WTC11 (cell line): Measurements from ENCODE around the gene OTUD7B. TPM values are rescaled to one million over a fixed set of nuclear protein-coding genes. Genes with fewer than 3 reads are reported as not detected.

Source experiments
- ATAC-seq: fragments of 200-7000 bp; cut with Tn5 transposase; 2 replicates; pipeline ENCODE4 v1.10.0; 2021; ENCODE audit warnings: mild to moderate bottlenecking, moderate library complexity
- CTCF ChIA-PET: fragments of 300-600 bp; sonication (Branson Sonifier 250); formaldehyde crosslinking; loops from one replicate; lab custom pipeline; 2021; ENCODE audit warnings: antibody characterized with exemption; lab: Charles Lee
- POLR2A ChIA-PET: fragments of 350-600 bp; sonication (Branson Sonifier 250); formaldehyde crosslinking; loops from one replicate; lab custom pipeline; 2021; ENCODE audit warnings: antibody characterized with exemption; lab: Charles Lee
- DNase-seq: peaks from one replicate; pipeline ENCODE4 v3.0.0; 2021; ENCODE audit warnings: low spot score
- H3K27ac Mint-ChIP-seq: 2 replicates; pipeline ENCODE4 v1.8.0; 2021; ENCODE audit warnings: mixed read lengths
- H3K27me3 Mint-ChIP-seq: 2 replicates; pipeline ENCODE4 v1.8.0; 2021; ENCODE audit warnings: low read depth, mild to moderate bottlenecking, moderate library complexity, mixed read lengths
- H3K36me3 Mint-ChIP-seq: 2 replicates; pipeline ENCODE4 v1.8.0; 2021; ENCODE audit warnings: mixed read lengths
- H3K4me1 Mint-ChIP-seq: 2 replicates; pipeline ENCODE4 v1.8.0; 2022; ENCODE audit warnings: mixed read lengths
- H3K4me3 Mint-ChIP-seq: 2 replicates; pipeline ENCODE4 v1.8.0; 2021; ENCODE audit warnings: mild to moderate bottlenecking, moderate library complexity, mixed read lengths
- H3K9me3 Mint-ChIP-seq: 2 replicates; pipeline ENCODE4 v1.8.0; 2021; ENCODE audit warnings: mixed read lengths
- ELF4 ChIP-seq: sonication (generic); formaldehyde crosslinking; IDR thresholded peaks from 2 replicates; pipeline ENCODE4 v1.8.1; 2022; ENCODE audit warnings: low read depth, mild to moderate bottlenecking, moderate library complexity, missing genetic modification reagents
- ESRRA ChIP-seq: sonication (generic); formaldehyde crosslinking; IDR thresholded peaks from 2 replicates; pipeline ENCODE4 v1.8.1; 2022; ENCODE audit warnings: mild to moderate bottlenecking, missing genetic modification reagents, borderline replicate concordance
- IRF2 ChIP-seq: sonication (generic); formaldehyde crosslinking; IDR thresholded peaks from 2 replicates; pipeline ENCODE4 v1.8.0; 2022; ENCODE audit warnings: low read depth, missing genetic modification reagents, borderline replicate concordance
- KAT7 ChIP-seq: sonication (generic); formaldehyde crosslinking; IDR thresholded peaks from 2 replicates; pipeline ENCODE4 v1.8.1; 2023; ENCODE audit warnings: missing genetic modification reagents, mild to moderate bottlenecking, borderline replicate concordance
- MXD4 ChIP-seq: fragments of 250-450 bp; sonication (Bioruptor Pico); IDR thresholded peaks from 2 replicates; pipeline ENCODE4 v1.8.0; 2021; ENCODE audit warnings: mild to moderate bottlenecking, moderate library complexity, borderline replicate concordance
- NFATC4 ChIP-seq: fragments of 250-450 bp; sonication (Bioruptor Pico); IDR thresholded peaks from 2 replicates; pipeline ENCODE4 v1.9.0; 2021; ENCODE audit warnings: mild to moderate bottlenecking
- ZNF232 ChIP-seq: sonication (generic); formaldehyde crosslinking; IDR thresholded peaks from 2 replicates; pipeline ENCODE4 v1.8.0; 2022; ENCODE audit warnings: mild to moderate bottlenecking, missing genetic modification reagents
- ZNF416 ChIP-seq: fragments of 250-450 bp; sonication (Bioruptor Pico); IDR thresholded peaks from 2 replicates; pipeline ENCODE4 v1.9.0; 2021; ENCODE audit warnings: mild to moderate bottlenecking, inconsistent platforms
- total RNA-seq: library from RNA; stranded (reverse); gene quantifications from 3 replicates; pipeline ENCODE4 v1.2.3, GENCODE V29; 2021
- TF ChIP-seq, protein P1 (sequence below): fragments of 250-450 bp; sonication (Bioruptor Pico); IDR thresholded peaks from 2 replicates; pipeline ENCODE4 v1.9.0; 2021; ENCODE audit warnings: mild to moderate bottlenecking, borderline replicate concordance
- TF ChIP-seq, protein P2 (sequence below): sonication (generic); formaldehyde crosslinking; IDR thresholded peaks from 2 replicates; pipeline ENCODE4 v1.8.1; 2022; ENCODE audit warnings: missing genetic modification reagents, borderline replicate concordance
- TF ChIP-seq, protein P3 (sequence below): sonication (generic); formaldehyde crosslinking; conservative IDR thresholded peaks from 2 replicates; pipeline ENCODE4 v1.8.1; 2022; ENCODE audit warnings: mild to moderate bottlenecking, missing genetic modification reagents
- TF ChIP-seq, protein P4 (sequence below): fragments of 250-450 bp; sonication (Bioruptor Pico); conservative IDR thresholded peaks from 2 replicates; pipeline ENCODE4 v1.9.0; 2021; ENCODE audit warnings: mild to moderate bottlenecking

Gene OTUD7B
- total RNA-seq, 1 experiment from 2014 or later, result 21.0 TPM

DNA sequence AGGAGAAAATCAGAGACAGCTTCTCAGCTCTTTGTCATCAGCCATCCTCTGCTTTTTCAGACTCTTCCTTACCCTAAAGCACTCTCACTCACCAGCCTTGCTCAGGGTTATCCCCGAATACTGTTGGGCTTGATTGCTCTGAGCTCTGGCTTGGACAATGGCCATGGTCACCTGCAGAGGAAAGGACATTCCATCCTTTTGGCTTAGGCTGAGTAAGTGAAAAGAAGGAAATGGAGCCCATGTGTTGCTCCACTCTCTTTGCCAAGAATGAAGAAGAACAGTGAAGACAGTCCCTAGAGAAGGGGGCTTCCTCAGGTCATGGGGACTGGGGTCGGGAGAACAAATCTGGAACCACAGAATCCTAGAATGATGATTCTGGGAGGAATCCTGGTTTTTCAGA is 76.2 kb downstream of the OTUD7B start (continued):
- TF ChIP-seq NFATC4 (no peak), ELF4 (CRISPR knock-in tag) (no peak), MXD4 (CRISPR knock-in tag) (no peak), ZNF232 (no peak), IRF2 (CRISPR knock-in tag) (no peak), ESRRA (CRISPR knock-in tag) (no peak)
- TF ChIP-seq, protein P1, sequence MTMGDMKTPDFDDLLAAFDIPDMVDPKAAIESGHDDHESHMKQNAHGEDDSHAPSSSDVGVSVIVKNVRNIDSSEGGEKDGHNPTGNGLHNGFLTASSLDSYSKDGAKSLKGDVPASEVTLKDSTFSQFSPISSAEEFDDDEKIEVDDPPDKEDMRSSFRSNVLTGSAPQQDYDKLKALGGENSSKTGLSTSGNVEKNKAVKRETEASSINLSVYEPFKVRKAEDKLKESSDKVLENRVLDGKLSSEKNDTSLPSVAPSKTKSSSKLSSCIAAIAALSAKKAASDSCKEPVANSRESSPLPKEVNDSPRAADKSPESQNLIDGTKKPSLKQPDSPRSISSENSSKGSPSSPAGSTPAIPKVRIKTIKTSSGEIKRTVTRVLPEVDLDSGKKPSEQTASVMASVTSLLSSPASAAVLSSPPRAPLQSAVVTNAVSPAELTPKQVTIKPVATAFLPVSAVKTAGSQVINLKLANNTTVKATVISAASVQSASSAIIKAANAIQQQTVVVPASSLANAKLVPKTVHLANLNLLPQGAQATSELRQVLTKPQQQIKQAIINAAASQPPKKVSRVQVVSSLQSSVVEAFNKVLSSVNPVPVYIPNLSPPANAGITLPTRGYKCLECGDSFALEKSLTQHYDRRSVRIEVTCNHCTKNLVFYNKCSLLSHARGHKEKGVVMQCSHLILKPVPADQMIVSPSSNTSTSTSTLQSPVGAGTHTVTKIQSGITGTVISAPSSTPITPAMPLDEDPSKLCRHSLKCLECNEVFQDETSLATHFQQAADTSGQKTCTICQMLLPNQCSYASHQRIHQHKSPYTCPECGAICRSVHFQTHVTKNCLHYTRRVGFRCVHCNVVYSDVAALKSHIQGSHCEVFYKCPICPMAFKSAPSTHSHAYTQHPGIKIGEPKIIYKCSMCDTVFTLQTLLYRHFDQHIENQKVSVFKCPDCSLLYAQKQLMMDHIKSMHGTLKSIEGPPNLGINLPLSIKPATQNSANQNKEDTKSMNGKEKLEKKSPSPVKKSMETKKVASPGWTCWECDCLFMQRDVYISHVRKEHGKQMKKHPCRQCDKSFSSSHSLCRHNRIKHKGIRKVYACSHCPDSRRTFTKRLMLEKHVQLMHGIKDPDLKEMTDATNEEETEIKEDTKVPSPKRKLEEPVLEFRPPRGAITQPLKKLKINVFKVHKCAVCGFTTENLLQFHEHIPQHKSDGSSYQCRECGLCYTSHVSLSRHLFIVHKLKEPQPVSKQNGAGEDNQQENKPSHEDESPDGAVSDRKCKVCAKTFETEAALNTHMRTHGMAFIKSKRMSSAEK, result no peak
- TF ChIP-seq, protein P2, sequence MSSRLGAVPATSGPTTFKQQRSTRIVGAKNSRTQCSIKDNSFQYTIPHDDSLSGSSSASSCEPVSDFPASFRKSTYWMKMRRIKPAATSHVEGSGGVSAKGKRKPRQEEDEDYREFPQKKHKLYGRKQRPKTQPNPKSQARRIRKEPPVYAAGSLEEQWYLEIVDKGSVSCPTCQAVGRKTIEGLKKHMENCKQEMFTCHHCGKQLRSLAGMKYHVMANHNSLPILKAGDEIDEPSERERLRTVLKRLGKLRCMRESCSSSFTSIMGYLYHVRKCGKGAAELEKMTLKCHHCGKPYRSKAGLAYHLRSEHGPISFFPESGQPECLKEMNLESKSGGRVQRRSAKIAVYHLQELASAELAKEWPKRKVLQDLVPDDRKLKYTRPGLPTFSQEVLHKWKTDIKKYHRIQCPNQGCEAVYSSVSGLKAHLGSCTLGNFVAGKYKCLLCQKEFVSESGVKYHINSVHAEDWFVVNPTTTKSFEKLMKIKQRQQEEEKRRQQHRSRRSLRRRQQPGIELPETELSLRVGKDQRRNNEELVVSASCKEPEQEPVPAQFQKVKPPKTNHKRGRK, result no peak
- TF ChIP-seq, all 79 proteins: peak for 0

DNA sequence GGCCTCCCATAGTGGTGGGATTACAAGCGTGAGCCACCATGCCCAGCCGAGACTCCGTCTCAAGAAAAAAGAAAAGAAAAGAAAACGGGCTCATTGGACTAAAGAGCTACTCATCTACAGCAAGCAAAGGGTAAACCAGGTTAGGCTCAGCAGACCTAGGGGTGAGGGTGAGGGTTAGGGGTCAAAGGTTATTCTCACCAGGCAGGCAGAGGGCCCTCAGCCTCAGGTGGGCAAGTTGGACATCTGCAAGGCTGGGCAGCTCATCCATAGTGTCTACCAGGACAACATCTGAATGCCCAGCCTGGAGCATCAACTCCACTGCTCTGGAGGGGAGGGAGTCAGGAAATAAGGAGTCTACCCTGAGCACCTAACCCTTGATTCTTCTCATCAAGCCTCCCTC is 77.3 kb downstream of the OTUD7B start:
- H3K9me3 Mint-ChIP-seq, result no peaks in the 10 kb centered on the region
- no peak for ATAC-seq
- POLR2A ChIA-PET, result no interaction called here

DNA sequence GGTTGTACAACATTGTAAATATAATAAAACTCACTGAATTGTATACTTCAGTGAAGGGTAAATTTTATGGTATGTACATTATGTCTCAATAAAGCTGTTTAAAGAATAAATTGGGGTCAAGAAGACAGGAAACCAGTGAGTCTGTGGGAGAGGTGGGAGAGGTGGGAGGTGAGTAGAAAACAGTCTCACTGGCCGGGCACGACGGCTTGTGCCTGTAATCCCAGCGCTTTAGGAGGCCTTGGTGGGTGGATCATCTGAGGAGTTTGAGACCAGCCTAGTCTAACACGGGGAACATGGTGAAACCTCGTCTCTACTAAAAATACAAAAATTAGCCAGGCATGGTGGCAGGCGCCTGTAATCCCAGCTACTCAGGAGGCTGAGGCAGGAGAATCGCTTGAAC is 78.1 kb downstream of the OTUD7B start:
- H3K4me3 Mint-ChIP-seq, result no peak overlapping the region
- no peak overlapping the region for H3K27ac Mint-ChIP-seq
- ChIA-PET POLR2A (no interaction called here), CTCF (no interaction called here)
- DNase-seq (no peak), ATAC-seq (no peak)
- peaks cover 28% of the 10 kb centered on the region for H3K4me1 Mint-ChIP-seq
- no peaks in the 10 kb centered on the region for H3K36me3 Mint-ChIP-seq
- TF ChIP-seq KAT7 (CRISPR knock-in tag), result no peak
- H3K9me3 Mint-ChIP-seq, result no peaks in the 10 kb centered on the region
- no peaks in the 10 kb centered on the region; the same call in 1 of the 2 replicates for H3K27me3 Mint-ChIP-seq

More for the DNA sequence above, 77.3 kb downstream of the OTUD7B start:
- no peaks in the 10 kb centered on the region; the same call in 1 of the 2 replicates for H3K27me3 Mint-ChIP-seq
- TF ChIP-seq, protein P3, sequence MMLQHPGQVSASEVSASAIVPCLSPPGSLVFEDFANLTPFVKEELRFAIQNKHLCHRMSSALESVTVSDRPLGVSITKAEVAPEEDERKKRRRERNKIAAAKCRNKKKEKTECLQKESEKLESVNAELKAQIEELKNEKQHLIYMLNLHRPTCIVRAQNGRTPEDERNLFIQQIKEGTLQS (CRISPR knock-in tag), result no peak
- TF ChIP-seq, protein P2, result no peak
- TF ChIP-seq, protein P4, sequence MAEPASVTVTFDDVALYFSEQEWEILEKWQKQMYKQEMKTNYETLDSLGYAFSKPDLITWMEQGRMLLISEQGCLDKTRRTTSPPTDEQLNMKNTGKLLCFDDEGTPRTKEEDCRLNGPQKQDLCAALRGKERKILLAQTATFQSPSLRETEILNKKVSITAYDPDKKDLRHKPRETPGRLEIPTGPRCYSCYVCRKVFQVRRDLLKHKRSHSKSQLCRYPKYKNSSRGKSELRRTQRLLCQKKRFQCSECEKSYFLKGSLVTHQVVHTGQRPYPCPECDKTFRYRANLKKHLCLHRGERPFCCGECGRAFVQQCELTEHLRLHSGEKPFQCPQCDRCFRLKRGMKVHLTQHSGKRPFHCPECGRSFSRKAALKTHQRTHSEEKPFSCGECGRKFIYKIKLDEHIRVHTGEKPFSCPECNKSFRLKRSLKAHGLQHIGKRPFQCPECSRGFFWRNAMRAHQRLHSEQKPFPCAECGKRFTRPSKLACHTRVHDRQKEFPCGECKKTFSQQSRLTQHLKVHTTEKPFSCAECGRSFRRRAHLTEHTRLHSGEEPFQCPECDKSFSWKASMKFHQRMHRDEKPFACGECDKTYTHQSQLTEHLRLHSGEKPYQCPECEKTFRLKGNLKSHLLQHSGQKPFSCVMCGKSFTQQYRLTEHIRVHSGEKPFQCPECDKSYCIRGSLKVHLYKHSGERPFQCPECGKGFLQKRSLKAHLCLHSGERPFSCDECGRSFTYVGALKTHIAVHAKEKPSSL (CRISPR knock-in tag), result no peak
- TF ChIP-seq ZNF416 (CRISPR knock-in tag), result no peak
- TF ChIP-seq, all 79 proteins: peak for 0
- CTCF ChIA-PET, result no interaction called here
- Mint-ChIP-seq H3K27ac (no peak overlapping the region), H3K36me3 (no peaks in the 10 kb centered on the region), H3K4me1 (peaks cover 34% of the 10 kb centered on the region), H3K4me3 (no peak overlapping the region)
- DNase-seq, result no peak
